ENCODE measurements around the gene AHCYL1. TPM values are rescaled to one million over a fixed set of nuclear protein-coding genes. Genes with fewer than 3 reads are reported as not detected.

AHCYL1 gene
- total and polyA plus RNA-seq, 9 donors, result 41.1 to 113 (median 85.8) TPM

- Histone ChIP-seq H3K27ac (no peak overlapping the region), H3K27me3 (no peaks in the 10 kb centered on the region), H3K4me1 (ENCODE audit: insufficient read depth) (peaks cover 5% of the 10 kb centered on the region), H3K9me3 (no peaks in the 10 kb centered on the region), H3K4me3 (no peak overlapping the region), H3K36me3 (no peaks in the 10 kb centered on the region)
- TF ChIP-seq POLR2A (IDR thresholded peaks at IDR 0.05), result no peak
- TF ChIP-seq CTCF (IDR thresholded peaks at IDR 0.05), result no peak
- no peak for TF ChIP-seq EP300 (IDR thresholded peaks at IDR 0.05)
- WGBS, 3 donors, result 96 to 99% (median 97%) methylated on average over 4 of the region's 4 CpGs
- intact Hi-C loops (cut with DNase I), result no loop called here
- DNase-seq, result no peak
Measured at GRCh38 chr1:109976762-109977161, 7.8 kb upstream of the AHCYL1 start.

- no peak overlapping the region for H3K27ac ChIP-seq
- no peaks in the 10 kb centered on the region for H3K9me3 ChIP-seq
- H3K36me3 ChIP-seq, result no peaks in the 10 kb centered on the region
- no peaks in the 10 kb centered on the region for H3K27me3 ChIP-seq
- no peak overlapping the region for H3K4me3 ChIP-seq
- H3K4me1 ChIP-seq (ENCODE audit: insufficient read depth), result peaks cover 5% of the 10 kb centered on the region
- DNase-seq, result no peak
- 72 to 87% (median 86%) methylated on average over 8 of the region's 8 CpGs for WGBS, 3 donors
- intact Hi-C loops (cut with DNase I), result no loop called here
- TF ChIP-seq EP300 (IDR thresholded peaks at IDR 0.05) (no peak), POLR2A (IDR thresholded peaks at IDR 0.05) (no peak), CTCF (IDR thresholded peaks at IDR 0.05) (no peak)
Measured at GRCh38 chr1:109977225-109977624, 7.3 kb upstream of the AHCYL1 start.

- H3K4me3 ChIP-seq, result no peak overlapping the region
- TF ChIP-seq POLR2A (IDR thresholded peaks at IDR 0.05) (no peak), CTCF (IDR thresholded peaks at IDR 0.05) (no peak), EP300 (IDR thresholded peaks at IDR 0.05) (no peak)
- no peaks in the 10 kb centered on the region for H3K27me3 ChIP-seq
- no peak for DNase-seq
- intact Hi-C loops (cut with DNase I), result no loop called here
- no peak overlapping the region for H3K27ac ChIP-seq
- no peaks in the 10 kb centered on the region for H3K36me3 ChIP-seq
- H3K9me3 ChIP-seq, result no peaks in the 10 kb centered on the region
- WGBS, 3 donors, result 83 to 88% (median 84%) methylated on average over 12 of the region's 12 CpGs
- peaks cover 5% of the 10 kb centered on the region for H3K4me1 ChIP-seq (ENCODE audit: insufficient read depth)
Measured at GRCh38 chr1:109977657-109978378, 6.7 kb upstream of the AHCYL1 start.

GRCh38 chr1:109978761-109979488, 5.6 kb upstream of the AHCYL1 start:
- 77 to 83% (median 82%) methylated on average over 9 of the region's 9 CpGs for WGBS, 3 donors
- H3K4me1 ChIP-seq (ENCODE audit: insufficient read depth), result peaks cover 5% of the 10 kb centered on the region

More at GRCh38 chr1:109978761-109979488, 5.6 kb upstream of the AHCYL1 start:
- H3K36me3 ChIP-seq, result no peaks in the 10 kb centered on the region
- H3K9me3 ChIP-seq, result no peaks in the 10 kb centered on the region
- no peak overlapping the region for H3K4me3 ChIP-seq
- TF ChIP-seq POLR2A (IDR thresholded peaks at IDR 0.05), result no peak
- no peak for TF ChIP-seq CTCF (IDR thresholded peaks at IDR 0.05)
- no peak for TF ChIP-seq EP300 (IDR thresholded peaks at IDR 0.05)
- no peak overlapping the region for H3K27ac ChIP-seq
- intact Hi-C loops (cut with DNase I), result no loop called here
- no peaks in the 10 kb centered on the region for H3K27me3 ChIP-seq
- DNase-seq, result no peak
